OCI-LY1 (cell line): ENCODE data around the gene KCNH4.

Experiments
- H2AFZ ChIP-seq: fragments of 200-600 bp; sonication (generic), shearing (Covaris generic); 2 replicates; pipeline ENCODE4 v1.6.0; 2014; ENCODE audit warnings: antibody characterized with exemption, mild to moderate bottlenecking, low read length
- H3F3A ChIP-seq: fragments of 200-600 bp; sonication (generic), shearing (Covaris generic); 2 replicates; pipeline ENCODE4 v1.6.0; 2014; ENCODE audit warnings: mild to moderate bottlenecking, antibody characterized with exemption, low read length, moderate library complexity; ENCODE audit not compliant: insufficient read depth
- H3K27ac ChIP-seq: fragments of 200-600 bp; sonication (generic); 2 replicates; pipeline ENCODE4 v1.5.1; 2014; ENCODE audit warnings: low read length, mixed run types, mild to moderate bottlenecking, low read depth; ENCODE audit not compliant: poor library complexity, severe bottlenecking
- H3K27me3 ChIP-seq: fragments of 200-600 bp; sonication (generic); 2 replicates; pipeline ENCODE4 v1.6.0; 2014; ENCODE audit warnings: antibody characterized with exemption, mild to moderate bottlenecking, low read length, moderate library complexity; ENCODE audit not compliant: insufficient read depth
- H3K36me3 ChIP-seq: fragments of 200-600 bp; sonication (generic); 2 replicates; pipeline ENCODE4 v1.6.1; 2014; ENCODE audit warnings: mild to moderate bottlenecking, antibody characterized with exemption, low read length, moderate library complexity, mixed read lengths; ENCODE audit not compliant: insufficient read depth
- H3K4me1 ChIP-seq: fragments of 200-600 bp; sonication (generic); 2 replicates; pipeline ENCODE4 v1.5.1; 2014; ENCODE audit warnings: mild to moderate bottlenecking, low read length, moderate library complexity; ENCODE audit not compliant: insufficient read depth, severe bottlenecking
- H3K4me2 ChIP-seq: fragments of 200-600 bp; sonication (generic), shearing (Covaris generic); 2 replicates; pipeline ENCODE4 v1.6.1; 2014; ENCODE audit warnings: low read length
- H3K4me3 ChIP-seq: fragments of 200-600 bp; sonication (generic); 2 replicates; pipeline ENCODE4 v1.5.1; 2014; ENCODE audit warnings: low read length, low read depth, mild to moderate bottlenecking, mixed read lengths; ENCODE audit not compliant: poor library complexity, severe bottlenecking
- H3K79me2 ChIP-seq: fragments of 200-600 bp; shearing (Covaris generic); 2 replicates; pipeline ENCODE4 v1.6.1; 2016; ENCODE audit warnings: mixed run types, low read length, mixed read lengths; ENCODE audit not compliant: insufficient read depth
- H3K9ac ChIP-seq: fragments of 200-600 bp; sonication (generic), shearing (Covaris generic); 2 replicates; pipeline ENCODE4 v1.6.1; 2014; ENCODE audit warnings: mild to moderate bottlenecking, low read length, mixed read lengths
- H3K9me2 ChIP-seq: fragments of 200-600 bp; sonication (generic), shearing (Covaris generic); 2 replicates; pipeline ENCODE4 v1.6.1; 2014; ENCODE audit warnings: low read depth, mild to moderate bottlenecking, low read length, mixed read lengths
- H3K9me3 ChIP-seq: fragments of 200-600 bp; shearing (Covaris generic); 2 replicates; pipeline ENCODE4 v1.6.1; 2014; ENCODE audit warnings: low read length, mixed read lengths
- H4K20me1 ChIP-seq: fragments of 200-600 bp; sonication (generic), shearing (Covaris generic); 2 replicates; pipeline ENCODE4 v1.6.0; 2016; ENCODE audit warnings: mild to moderate bottlenecking, low read length; ENCODE audit not compliant: insufficient read depth
- CTCF ChIP-seq: fragments of 200-600 bp; sonication (generic), shearing (Covaris generic); IDR thresholded peaks from 2 replicates; pipeline ENCODE4 v1.5.1; 2017; ENCODE audit warnings: mild to moderate bottlenecking, antibody characterized with exemption, low read length, moderate library complexity, mixed read lengths
- EZH2 ChIP-seq: fragments of 200-600 bp; sonication (generic), shearing (Covaris generic); IDR thresholded peaks from 2 replicates; pipeline ENCODE4 v1.8.0; 2017; ENCODE audit warnings: borderline replicate concordance, mixed run types, mild to moderate bottlenecking, antibody characterized with exemption, low read length, moderate library complexity, mixed read lengths

The KCNH4 gene

GRCh38 chr17:42197564-42198156, 16.7 kb upstream of the KCNH4 start:
- Histone ChIP-seq H3F3A (no peaks in the 10 kb centered on the region), H3K9ac (no peak overlapping the region), H3K36me3 (no peaks in the 10 kb centered on the region), H3K9me3 (no peaks in the 10 kb centered on the region), H3K4me3 (no peak overlapping the region), H4K20me1 (no peaks in the 10 kb centered on the region), H2AFZ (no peak overlapping the region), H3K27me3 (no peaks in the 10 kb centered on the region), H3K79me2 (no peaks in the 10 kb centered on the region), H3K4me2 (no peak overlapping the region), H3K9me2 (no peaks in the 10 kb centered on the region), H3K27ac (no peak overlapping the region), H3K4me1 (peaks cover 24% of the 10 kb centered on the region)
- TF ChIP-seq CTCF (no peak), EZH2 (no peak)

DNA sequence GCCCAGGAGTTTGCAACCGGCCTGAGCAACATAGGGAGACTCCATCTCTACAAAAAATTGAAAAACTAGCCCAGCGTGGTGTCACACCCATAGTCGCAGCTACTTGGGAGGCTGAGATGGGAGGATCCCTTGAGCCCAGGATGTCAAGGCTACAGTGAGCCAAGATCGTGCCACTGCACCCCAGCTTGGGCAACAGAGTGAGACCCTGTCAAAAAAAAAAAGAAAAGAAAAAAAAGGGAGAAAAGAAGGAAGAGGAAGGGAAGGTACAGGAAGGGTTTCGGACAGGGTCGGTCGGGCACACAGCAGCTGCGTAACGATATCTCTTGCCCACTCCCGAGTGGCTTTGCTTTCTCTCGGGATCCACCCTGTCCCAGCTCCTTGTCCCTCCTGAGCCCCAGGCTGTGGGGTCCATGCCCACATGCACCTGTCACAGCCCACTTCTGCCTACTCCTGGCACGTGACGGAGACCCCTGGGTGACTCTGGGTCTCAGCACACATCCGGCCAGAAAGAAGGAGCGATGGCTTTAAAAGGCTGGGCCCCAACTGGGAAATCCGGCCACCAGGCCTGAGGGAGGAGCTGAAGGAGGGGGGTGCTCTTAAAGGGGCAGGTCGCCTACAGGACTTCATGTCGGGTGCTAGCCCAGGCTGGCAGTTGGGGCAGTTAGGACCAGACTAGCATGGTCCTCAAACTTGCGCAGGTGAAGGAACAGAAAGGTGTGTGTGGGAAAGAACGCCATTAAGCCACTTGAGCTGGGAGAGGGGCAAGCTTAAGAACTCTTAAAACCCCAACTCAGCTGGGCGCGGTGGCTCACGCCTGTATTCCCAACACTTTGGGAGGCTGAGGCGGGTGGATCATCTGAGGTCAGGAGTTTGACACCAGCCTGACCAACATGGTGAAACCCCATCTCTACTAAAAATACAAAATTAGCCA, 13.3 kb upstream of the KCNH4 start, which contains the start of gene GHDC:
Gene GHDC, minus strand, starts transcription at position 526 of the 931 bp plus-strand sequence. CDS start 913 bp downstream, outside the sequence.
- Histone ChIP-seq H3K4me3 (peak within 1 kb of the TSS; percentile 86), H3K27ac (peak within 1 kb of the TSS; percentile 36), H3K4me2 (peak within 1 kb of the TSS; percentile 86), H4K20me1 (no peaks in the 10 kb centered on the region), H3K9me3 (no peaks in the 10 kb centered on the region), H3K9ac (peak within 1 kb of the TSS; percentile 79), H3K27me3 (no peaks in the 10 kb centered on the region), H2AFZ (no peak within 1 kb of the TSS), H3K9me2 (no peaks in the 10 kb centered on the region), H3K36me3 (no peaks in the 10 kb centered on the region), H3K4me1 (peaks cover 19% of the 10 kb centered on the region), H3K79me2 (no peaks in the 10 kb centered on the region), H3F3A (no peaks in the 10 kb centered on the region)
- TF ChIP-seq EZH2 (no peak), CTCF (no peak)

DNA sequence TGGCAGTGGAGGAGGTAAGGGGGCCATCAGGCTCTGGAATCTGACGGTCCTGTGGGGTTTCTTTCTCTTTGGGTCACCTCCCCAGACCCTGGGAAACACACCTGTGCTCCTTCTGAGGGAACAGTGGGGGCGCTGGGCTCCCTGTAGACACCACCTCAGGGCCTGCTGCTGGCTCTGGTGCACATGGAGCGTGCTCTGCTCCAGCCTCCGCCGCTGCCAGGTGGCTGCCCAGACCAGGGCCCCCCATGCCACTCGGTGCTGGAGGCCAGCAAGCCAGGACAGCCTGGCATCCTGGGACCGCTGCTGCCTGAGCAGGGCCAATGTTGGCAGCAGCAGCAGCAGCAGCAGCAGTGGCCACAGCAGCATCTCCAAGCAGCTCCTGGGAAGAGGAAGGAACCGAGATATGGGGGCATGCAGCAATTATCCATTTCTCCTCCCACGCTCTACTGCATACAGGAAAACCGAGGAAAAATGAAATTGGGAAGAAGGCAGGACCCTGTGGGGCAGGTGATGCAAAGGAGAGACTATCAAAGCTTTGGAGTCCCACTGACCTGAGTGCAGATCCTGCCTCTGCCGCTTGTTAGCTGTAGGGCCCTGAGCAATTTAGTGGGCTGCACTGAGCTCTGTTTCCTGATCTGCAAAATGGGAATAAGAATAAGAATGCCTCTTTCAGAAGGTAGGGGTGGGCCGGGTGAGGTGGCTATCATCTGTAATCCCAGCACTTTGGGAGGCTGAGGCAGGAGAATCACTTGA, 12.4 kb upstream of the KCNH4 start:
- no peaks in the 10 kb centered on the region for H3F3A ChIP-seq
- H3K4me2 ChIP-seq = peak overlapping the region; percentile 86
- peaks cover 11% of the 10 kb centered on the region for H3K4me1 ChIP-seq
- H3K9me2 ChIP-seq = no peaks in the 10 kb centered on the region
- H3K79me2 ChIP-seq = no peaks in the 10 kb centered on the region
- no peaks in the 10 kb centered on the region for H3K27me3 ChIP-seq
- TF ChIP-seq EZH2 (no peak), CTCF (peak; percentile 30; the same call in 1 of the 2 replicates)
- H3K27ac ChIP-seq = peak overlapping the region; percentile 36
- H3K4me3 ChIP-seq = peak overlapping the region; percentile 86
- H2AFZ ChIP-seq = no peak overlapping the region
- no peaks in the 10 kb centered on the region for H3K36me3 ChIP-seq
- H4K20me1 ChIP-seq = no peaks in the 10 kb centered on the region
- no peaks in the 10 kb centered on the region for H3K9me3 ChIP-seq
- H3K9ac ChIP-seq = peak overlapping the region; percentile 79
